Stimulated activated CD4-positive, alpha-beta T cell treated with anti-CD3 and anti-CD28 coated beads, Interleukin-15, amount 100 ng/mL, for 1 hour (primary cell): ENCODE results near the gene MVB12B.

Experiments
- DNase-seq, 2 donors: peaks; one replicate each; pipeline ENCODE4 v3.0.0-alpha.2; 2020; ENCODE audit warnings: low read depth in 1 of 2, low spot score in 1 of 2

The MVB12B gene

DNA sequence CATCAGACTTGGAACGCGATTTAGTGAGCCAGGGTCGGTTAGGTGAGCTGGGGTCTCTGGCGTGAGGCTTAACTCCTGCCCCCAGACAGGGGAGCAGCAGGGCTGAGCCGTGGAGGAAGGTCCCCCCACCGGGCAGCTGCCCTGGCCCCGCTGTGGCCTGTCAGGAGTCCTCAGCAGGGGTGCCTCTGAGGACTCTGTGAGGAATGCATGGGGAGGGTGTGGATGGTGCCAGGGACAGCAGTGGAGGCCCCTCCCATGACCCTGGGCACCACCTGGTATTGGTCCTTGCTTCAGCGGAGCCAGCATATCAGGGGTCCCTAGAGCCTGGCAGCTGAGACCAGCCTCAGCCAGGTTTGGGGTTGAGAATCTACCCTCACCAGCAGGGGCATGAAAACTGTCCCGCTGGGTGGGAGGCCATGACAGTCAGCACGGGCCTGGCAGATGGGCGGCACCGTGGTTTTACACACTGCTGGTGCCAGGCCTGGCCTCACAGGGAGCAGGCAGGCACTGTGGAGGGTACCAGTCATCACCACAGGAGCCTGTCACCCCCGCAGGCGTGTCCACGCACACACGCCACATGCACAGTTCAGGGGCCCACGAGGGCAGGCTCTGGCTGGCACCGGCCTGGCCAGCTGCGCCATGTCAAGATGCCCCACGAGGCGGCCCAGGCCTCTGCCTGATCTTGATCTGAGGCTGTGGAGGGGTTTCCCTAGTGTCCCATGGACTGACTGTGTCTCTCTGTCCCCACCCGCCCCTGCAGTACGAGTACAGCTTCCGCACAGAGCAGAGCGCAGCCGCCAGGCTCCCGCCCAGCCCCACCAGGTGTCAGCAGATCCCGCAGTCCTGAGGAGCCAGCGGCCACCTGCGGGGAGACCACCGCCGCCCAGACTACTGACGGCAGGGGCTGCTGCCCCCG, 176.0 kb downstream of the MVB12B start:
- no peak for DNase-seq

DNA sequence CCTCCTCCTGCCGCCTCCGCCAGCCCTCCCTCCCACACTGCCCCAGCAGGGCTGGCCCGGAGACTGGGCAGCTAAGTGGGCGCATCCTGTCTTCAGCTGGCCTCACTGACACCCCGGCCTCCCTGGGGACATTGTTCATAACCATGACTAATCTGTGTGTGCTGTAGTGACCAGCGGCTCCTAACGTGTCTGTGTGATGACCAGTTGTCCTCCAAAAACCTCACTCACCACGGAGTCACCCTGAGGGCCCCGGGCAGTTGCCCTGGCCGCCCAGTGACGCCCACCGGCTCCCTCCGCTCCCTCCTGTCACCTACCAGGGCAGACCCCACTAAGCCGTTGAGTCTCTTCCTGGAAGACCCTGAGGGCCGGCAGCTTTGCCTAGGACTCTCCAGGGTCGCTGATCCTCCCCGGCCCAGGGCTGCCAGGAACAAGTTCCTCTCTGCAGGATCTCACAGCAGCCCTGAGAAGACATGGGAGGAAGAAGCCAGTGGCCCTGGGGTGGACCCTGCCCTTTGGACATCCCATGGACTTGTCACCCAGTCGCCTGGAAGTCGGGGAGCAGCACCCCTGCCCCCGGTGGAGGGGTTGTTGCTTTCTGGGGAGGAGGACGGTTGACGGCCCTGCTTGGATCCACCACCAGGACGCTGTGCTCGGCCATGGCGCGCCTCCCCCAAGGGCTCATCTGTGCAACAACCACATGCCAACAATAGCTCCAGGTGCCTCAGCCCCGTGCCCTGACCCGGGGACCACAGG, 176.9 kb downstream of the MVB12B start:
- DNase-seq, result no peak

DNA sequence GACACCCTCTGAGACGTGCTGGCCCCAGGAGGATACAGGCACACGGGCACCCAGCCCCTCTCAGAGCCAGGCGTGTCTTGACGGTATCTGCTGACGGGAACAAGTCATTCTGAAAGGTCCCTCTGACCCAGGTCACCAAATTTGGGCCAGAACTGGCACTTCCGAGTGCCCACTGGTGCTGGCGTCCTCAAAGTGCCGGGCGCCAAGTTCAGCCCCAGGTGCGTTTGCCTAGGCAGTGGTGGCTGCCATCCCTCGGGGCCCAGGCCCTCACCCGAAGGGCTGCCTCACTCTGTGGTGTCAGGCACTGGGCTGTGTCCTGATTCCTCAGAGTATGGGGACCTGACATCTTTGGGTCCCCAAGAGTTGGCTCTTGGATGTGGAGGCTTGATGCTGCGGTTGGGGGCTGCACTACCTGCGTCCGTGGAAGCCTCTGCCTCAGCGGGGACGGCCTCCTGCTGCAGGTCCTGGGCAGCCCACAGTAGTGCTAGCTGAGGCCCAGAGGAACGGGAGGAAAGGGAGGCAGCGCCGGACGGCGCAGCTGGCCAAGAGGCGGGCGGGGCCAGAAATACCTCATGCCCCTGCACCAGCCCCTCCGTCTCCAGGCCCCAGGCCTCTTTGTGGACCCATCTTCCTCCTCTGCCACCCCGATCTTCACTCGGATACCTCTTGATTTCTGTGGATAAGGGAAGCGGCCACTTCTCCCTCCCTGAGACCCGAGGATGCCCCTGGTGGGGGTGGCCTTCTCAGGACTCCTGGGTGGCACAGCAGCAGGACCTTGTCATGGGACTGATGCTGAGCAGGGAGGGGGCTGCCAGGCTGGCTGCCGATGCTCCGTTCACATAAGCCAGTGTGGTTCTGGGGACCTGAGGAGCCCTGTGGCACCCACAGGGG, 177.7 kb downstream of the MVB12B start:
- DNase-seq, result no peak

DNA sequence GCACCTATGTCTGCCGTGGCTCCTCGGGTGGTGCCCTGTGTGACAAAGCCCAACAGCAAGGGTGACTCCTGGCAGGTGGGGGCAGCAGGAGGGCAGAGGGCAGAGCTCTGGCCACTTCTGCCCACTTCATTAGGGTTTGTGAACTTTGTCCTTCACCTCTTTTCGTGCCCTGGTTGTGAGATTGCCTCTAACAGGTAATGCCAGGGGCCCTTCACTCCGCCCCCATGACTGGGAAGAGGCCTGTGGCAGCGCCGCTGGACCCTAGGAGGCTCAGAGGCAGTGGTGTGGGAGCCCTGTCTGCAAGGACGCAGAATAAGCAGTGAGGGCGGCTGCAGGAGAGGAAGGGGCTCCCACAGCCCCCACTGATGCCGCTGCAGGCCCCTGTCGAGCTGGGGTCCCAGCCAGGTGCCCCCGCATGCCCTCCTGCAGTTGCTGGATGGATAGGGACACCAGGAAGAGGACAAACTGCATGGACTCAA, 178.4 kb downstream of the MVB12B start:
- DNase-seq, result no peak

DNA sequence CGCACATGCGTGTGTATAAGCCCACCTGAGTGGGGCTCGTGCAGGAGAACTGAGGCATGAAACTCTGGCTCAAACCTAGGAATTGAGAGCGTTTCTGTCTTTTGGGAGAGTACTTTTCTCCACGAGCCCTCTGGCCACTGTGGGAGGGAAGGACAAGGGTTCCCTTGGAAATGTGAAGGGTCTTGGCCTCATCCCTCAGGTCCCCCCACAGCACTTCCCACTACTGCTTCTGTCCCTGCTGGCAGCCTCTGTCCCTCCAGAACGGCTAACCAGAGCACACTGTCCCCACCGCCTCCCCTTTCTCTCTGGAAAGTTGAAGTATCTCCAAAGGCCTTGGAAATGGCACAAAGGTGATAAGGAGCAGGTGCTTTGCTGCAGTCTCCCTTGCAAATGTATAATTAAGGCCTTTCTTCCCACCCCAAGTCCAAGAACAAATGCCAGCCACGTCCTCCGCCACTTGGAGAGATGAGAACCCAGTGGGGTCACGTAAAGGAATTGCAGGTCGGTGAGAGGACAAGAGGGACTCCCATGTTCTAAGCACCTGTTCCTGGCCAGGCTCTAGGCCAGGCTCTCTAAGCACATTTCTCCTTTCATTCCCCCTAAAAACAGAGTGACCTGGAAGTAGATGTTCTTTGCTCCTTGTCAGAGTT, 179.2 kb downstream of the MVB12B start:
- no peak for DNase-seq

DNA sequence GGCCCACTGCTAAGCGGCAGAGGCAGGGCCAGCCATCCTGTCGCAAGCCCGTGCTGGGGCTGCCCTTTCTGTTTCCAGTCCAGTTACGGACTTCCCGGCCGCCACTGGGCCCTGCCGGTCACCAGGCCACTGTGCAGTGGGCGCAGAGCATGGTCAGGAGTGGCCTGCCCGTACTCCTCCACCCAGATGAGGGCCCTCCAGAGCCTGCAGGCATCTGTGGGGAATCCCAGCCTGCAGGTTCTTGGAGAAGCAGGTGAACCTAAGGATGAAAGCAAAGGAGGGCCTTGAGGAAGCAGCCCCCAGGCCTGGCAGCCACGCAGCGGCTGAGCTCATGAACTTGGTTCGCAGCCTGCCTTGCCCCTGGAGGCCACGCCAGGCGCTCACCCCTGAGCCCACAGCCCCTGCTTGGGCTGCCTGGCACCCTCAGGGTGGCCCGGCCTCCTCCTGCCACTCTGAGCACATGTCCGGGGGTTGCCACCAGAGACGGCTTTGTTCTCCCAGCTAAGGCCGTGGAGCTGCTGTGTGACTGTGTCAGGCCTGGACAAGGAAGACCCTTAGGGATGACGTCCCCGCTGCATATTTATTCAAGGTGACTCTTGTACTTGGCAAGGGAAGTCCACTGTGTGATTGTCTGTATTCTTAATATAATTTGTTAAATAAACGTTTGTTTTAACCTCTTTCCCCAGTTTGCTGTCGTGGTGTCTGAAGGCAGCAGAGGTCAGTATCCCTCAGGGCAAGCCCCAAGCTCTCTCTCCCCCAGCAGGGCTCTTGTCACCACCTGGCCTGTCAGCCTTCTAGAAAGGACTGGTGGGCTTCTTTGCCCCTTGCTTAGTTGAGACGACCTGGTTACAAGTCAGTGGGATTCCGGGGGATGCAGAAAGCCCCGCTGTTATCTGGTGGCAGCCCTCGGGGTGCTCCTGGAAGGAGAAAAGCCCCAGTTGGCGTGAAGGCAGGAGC, 180.0 kb downstream of the MVB12B start:
- no peak for DNase-seq

DNA sequence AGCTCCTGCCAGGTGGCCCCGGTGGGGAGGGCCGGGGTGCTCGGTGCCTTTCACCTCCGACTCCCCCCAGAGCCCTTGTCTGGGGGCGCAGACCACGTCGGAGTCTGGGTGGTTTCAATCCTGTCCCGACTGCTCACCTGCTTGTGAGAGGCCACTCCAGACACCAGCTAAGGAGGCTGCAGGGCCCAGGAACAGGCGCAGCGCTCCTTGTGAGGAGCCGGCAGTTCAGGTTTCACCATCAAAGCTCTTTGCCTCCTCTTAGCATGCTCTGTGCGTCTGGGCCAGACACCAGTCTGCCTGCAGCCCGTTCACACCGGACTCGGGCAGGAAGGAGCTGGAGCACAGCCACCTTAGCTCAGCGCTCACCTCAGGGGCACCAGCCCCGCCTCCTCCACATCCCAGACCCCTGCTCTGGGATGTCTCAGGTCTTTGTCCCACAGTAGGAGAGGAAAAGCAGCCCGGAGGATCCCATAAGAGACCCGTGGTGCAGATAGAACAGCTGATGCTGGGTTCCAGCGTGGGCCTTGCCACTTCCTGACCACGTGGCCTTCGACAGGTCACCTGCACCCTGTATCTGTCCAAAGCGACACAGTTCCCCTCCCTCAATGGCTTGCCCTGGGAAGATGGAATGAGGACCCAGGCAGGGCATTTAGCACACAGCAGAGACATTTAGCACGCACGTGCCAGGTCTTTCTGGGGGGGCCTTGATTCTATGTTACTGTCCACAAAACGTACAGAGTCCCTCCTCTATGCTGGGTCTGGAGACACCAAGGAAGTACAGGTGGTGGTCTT, 180.9 kb downstream of the MVB12B start:
- no peak for DNase-seq

DNA sequence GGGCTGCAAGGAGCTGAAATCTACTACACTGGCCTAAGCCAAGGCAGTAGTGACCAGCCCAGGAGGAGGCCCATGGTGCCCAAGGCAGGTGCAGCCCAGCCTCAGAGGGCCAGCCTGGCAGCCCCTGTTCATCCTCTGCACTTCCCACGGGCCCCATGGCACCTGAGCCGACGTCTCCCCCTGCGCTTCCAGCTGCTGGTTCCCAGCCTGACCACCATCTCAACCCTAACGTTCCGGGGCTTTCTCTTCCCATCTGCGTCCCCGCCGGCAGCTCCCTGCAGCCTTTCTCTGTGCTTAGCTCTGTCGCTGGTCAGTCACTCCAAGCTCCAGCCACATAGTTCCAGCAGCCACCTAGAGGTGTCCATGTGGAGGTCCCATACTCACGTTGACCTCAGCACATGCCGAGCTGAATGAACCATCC, 181.6 kb downstream of the MVB12B start:
- no peak for DNase-seq

DNA sequence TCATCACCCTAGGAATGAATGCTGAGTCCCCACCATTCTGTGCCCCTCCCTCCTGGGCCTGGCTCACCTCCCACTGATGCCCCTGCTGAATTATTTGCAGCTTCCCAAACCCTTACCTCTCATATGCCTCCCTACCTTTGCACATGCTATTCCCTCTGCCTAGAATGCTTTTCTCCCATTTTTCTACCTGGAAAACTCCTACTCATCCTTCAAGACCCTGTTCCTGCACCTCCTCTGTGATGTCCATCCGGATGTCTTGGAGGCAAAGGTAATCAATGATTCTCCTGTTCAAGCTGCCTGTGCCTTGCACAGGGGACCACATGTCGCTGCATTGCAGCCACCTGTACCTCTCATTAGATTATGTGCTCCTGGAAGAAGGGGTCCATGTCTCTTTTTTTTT, 182.3 kb downstream of the MVB12B start:
- DNase-seq, result no peak

DNA sequence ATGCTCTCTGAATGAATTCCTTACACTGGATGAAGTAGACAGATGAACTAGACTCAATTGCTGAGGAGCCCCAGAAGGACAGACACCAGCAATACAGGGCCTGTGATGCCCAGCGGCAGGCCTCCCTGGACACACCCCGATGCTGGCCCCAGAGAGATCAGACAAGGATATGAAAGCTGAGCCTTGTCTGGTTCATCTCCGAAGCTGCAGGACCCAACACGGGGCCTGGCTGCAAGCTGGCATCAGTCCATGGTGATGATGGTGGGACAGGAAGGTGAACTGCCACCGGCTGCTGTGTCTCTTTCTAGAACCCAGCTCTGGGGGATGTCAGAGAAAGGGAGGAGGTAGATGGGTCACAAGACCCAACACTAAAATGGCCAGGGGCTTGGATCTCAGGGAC, 183.1 kb downstream of the MVB12B start:
- no peak for DNase-seq

DNA sequence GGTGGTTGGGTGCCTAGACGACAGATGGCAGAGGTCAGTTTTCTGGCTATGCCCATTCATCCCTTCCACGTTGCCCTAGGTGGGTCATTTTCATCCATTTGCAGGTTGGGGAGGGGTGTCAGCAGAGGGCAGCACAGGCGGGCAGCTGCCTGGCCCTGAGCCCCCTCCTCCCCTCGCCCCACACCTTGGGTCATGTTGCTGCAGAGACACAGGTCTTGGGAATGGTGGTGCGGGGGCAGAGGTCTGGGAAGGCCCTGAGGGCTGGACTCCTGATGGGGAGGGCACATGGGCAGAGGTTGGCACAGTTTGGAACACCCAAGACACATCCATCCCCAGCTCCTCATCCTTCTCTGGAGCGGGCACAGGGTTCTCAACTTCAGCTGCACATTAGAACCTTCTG, 183.9 kb downstream of the MVB12B start:
- no peak for DNase-seq

DNA sequence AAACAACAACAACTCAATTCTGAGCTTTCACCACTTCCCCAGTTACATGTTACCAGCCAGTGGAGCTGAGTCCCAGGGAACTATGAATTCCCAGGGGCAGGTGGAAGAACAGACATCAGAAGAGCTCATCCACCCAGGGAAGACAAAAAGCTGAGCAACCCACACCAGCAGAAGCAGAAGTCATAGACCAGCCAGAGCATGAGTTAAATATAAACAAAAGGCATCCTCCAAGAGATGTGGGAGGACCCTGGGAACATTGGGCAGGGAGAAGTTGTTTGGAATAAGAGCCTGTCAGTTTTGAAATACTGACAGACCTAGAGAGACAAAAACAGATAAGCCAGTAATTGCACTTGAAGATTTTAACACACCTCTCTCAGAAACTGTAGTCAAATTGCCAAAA, 184.8 kb downstream of the MVB12B start:
- DNase-seq, result no peak

DNA sequence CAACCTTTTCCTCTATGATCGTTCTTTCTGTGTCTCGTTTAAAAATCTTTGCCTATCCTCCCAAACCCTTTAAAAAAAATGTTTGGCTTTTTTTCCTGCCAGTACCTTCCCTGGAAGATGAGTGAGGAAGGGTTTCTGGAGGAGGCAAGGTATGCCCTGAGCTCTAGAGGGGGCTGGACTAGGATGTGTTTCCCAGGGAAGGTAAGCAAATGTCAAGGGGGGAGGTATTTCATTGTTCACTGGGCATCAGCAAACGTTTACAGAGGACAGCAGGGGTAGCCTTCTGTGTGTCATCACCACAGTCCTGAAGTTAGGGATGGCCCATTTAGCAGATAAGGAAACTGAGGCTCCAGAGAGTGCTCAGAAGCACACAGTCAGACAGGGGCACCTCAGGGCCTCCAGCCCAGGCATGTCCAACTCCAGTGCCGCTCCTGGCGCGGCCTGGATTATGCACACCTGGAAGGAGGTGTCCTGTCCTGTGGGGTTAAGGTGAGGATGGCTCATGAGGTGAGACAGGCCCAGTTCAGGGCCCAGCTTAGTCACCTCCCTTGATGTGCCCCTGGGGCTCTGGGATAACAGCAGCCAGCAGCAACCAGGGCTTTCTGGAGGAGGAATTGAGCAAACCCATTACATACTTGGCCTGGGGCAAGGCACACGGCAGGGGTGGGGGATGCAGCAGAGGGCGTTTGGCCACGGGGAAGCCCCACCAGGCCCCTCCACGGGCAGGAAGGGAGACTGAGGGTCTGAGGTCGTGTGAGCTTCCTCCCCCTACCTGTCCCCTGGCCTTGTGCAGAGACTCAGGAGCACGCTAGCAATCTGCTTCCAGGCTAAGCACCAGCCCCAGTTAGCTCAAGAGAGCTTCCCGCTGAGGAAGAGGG, 186.8 kb downstream of the MVB12B start:
- no peak for DNase-seq

DNA sequence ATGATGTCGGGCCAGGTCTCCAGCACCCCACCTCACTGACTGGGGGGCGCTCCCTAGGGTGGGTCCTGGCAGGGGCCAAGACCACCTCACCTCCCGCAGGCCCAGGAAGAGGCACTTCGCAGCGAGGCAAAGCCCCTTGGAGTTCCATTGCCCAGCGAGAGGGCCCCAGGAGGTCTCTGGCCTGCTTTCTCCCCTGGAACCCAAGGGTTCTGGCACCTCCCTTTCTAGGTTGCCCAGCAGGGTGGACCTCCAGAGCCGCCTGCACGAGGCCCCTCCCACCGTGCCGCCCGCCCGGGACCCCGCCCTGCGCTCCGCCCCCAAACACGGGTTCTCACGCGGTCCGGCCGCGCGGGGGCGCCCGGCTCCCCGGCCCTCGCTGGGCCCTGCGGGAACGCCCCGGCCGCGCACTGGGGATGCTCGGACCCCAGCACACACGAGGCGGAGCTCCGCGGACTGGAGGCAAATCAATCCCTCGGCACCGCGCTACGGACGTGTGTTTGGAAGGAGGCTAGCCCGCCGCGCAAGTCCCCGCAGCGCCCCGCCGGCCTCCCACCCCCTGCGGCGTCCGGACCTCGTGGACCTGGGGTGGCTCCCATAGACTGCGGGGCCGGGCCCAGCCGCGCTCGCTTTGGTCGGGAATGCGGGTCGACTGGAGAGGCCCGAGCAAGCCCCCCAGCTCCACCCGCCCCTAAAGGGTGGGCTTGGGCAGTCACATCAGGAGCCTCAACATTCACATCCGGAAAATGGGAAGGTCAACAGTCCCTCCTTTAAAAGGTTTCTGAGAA, 187.6 kb downstream of the MVB12B start:
- peak; percentile 33 to 45 for DNase-seq

DNA sequence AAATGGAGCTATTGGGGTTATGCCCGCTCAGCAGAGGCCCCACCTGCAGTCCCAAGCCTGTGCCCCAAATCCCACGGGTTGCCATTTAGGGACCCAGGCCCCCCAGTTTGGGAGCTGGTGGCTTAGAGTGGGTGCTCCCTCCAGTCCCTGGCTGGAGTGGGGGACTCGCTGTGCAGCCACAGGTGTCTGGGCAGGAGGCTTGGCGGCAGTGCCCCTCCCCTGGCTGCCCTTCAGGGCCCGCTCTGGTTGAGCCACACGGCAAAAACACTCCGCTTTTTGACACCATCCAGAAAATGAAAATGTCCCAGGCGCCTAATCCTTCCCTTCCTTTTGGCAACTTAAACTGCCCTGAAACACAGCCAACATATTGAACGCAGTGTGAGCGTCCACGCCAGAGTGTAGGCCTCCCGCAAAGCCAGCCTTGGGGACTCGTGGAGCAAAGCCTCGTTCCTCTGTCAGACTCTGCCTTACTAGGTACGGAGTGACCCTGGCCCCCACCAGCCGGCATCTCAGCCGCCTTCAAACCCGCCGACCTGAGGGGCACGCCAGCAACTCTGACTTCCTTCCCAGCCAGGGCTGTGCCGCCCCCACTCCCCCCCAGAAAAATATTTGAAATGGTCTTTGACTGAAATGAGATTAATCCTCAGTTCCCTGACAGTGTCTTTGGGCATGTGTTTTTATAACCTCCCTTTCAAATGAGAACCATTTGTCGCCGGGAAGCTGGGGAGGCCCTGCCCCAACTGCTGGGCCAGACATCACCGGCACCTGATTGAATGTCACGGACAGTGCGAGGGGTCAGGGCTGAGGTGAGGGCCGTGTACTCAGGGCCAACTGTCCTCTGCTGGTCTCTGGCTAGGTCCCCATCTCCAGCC, 188.6 kb downstream of the MVB12B start:
- DNase-seq, result no peak

DNA sequence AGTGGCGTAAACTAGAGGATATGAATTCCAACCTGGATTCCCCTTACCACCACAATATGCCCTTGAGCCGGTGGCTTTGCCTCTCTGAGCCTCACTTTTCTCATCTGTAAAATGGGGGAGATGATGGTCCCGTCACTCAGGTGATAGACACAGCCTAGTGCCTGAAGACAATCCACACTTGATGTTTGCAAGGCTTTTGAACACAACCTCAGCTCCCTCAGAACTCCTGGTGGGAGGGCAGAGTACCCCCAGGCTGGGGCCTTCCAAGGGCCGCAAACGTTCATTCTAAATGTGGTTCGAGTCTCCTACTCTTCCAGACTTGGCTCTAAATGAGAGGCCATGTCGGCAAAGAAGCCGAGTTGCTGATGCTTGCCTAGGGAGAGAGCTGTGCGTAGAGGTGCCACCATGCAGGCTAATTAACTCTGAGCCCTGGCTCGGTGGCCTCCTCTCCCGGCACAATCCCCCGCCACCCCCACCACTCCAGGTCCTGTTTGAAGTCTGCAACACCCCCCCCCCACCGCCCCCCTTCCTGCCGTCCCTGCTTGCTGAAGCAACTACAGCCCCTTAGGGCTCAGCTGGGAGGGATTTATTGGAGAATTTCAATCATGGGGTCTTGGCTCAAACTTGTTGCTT, 189.4 kb downstream of the MVB12B start:
- no peak for DNase-seq
